NCI-H1092 treated with DMSO at 0.1 percent for 48 hours (cell line): ENCODE results near the gene PRXL2B.
"Not testable (repeated sequence)": the region's sequence is repeated elsewhere in the genome, so short reads cannot be mapped to it uniquely, and the experiment has no call there.

Source experiments
- DNase-seq: peaks from one replicate; lab custom pipeline; 2025; lab: John Stamatoyannopoulos, UW

PRXL2B gene

DNA sequence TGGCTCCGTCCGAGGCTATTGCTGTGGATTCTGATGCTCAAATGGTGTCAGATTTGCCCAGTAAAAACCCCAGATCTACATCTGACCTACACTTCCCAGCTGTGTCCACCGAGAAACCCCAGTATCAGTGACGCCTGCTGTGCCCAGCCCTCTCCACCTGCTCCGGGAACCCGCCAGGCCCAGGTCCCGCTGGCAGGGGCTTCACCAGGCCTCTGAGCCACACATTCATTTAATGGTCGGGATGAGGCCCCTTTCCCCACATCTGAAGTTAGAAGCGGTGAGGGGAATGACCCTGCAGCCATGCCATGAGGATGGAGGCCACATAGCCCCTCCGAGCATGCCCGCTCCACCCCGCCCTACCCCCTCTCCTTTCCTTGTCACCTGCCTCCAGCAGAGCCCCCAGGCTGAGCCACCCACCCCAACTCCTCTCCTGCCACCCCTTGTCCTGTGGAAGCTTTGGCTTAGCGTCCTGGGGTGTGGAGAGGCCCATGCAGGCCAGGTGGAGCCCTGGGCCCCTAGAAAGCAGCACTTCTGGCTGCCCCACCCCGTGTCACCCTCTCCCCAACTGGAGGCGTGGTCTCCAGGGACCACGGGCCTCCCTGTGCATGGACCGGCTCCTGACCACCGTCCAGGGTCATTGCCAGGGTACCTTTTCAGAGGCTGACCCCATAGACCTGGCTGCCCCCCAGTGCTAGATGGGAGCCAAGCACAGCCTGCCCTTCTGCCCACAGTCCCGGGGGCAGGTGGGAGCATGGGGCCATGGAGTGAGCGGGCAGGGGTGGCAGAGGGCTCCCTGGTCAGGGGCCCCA is 22.4 kb upstream of the PRXL2B start:
- no peak for DNase-seq

DNA sequence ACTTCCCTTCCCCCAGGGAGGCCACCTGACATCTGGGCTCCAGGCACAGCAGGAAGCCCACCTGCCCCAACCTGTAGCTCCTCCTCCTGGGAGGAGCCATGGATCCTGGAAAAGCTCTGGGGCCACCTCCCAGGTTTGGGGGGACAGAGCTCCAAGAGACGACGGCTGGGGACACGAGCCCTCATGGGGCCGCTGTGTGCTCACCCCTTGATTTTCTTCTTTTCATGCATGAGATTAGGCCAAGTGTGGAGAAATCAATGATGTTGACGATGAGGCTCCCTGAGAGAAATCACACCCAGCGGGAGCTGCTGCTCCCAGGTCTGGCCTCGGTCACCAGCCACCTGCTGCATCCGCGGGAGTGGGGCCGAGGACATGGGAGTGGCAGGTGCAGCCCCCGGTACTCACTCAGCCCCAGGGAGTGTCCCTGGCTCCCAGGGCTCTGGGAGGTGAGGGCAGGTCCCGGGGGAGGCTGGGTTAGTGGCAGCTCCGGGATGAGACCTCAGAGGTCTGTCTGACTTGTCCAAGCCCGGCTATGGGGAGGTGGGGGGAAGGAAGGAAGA is 21.7 kb upstream of the PRXL2B start:
- DNase-seq: no peak

DNA sequence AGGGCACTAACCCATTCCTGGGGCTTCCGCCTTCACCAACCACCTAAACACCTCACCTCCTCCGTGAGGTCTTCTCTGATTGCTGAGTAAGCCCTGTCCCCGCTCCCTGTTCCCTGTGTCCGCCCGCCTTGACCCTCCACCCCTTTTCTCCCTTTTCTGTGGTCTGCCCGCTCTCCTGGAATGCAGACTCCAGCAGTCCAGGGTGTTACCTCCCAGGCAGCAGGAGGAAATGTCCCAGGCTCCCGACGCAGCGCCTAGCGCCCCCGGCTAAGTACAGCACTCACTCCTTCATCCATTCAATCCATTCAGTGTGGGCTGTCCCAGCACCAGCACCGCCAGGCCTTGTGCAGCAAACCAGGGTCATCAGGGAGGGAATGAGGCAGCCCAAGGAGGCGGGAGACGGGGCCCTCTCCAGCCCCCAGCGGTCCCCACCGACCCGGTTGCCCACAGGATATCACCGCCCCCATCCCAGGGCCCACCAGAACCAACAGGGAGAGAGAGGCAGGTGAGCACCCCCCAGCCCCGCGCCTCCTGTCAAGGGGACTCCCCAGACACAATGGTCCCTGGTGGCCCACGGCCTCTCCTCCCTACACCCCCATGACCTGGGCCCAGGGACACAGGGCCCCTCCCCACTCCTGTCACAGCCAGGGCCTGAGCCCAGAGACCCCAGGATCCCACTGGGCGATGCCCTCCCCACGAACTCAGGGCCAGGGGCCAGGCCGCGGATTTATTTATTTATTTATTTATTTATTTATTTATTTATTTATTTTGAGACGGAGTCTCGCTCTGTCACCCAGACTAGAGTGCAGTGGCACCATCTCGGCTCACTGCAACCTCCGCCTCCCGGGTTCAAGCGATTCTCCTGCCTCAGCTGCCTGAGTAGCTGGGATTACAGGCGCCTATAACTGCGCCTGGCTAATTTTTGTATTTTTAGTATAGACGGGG is 20.2 kb upstream of the PRXL2B start:
- DNase-seq: no peak

DNA sequence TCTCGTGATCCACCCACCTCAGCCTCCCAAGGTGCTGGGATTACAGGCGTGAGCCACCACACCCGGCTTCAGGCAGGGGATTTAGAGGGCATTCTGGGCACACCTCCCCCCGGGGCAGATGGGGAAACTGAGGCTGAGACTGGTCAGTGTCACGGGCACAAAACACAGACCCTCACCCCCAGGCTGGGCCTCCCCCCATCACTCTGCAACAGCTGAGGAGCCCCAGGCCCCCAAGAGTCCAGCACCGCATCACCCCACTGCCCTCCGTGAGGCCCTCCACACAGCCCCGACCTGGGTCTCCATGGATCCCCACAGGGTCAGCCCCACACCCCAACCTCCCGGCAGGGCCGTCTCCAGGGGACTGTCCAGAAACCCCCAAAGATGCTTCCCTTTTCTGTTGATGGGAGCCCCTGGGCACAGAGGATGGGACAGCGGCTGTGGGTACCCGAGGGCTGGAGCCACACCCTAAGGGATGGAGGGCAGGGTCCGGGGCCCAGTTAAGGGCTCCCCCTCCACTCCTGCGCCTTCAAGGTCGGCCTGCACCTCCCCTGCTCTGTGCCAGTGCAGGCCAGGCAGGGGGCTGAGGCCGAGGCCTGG is 19.4 kb upstream of the PRXL2B start:
- DNase-seq: no peak

DNA sequence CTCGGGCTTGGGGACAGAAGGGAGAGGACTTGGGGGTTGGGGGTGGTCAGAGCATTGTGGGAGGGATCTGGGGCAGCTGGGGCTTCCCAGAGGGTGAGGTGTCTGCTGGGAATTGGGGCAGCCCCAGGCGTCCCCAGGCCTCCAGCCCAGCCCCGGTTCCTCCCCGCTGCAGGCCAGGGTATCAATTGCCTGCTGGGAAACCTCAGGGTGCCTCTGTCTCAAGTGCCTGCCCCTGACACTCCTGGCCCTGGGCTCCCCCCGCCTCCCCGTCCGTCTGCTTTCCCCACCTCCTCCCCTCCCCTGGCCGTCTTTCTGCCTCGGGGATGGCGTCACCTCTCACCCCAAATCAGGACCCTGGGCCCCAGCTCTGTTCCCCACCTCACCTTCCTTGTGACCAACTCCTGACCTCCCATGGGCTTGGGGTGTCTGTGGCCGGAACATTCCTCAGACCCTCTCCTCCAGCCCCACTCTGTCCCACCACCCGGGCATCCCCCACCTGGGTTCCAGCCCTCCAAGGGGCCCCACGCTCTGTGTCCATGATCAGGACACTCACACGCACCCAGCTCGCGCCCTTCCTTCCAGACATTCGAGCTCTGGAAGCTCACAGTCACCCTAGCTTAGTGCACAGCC is 18.3 kb upstream of the PRXL2B start:
- not testable (repeated sequence) for DNase-seq

DNA sequence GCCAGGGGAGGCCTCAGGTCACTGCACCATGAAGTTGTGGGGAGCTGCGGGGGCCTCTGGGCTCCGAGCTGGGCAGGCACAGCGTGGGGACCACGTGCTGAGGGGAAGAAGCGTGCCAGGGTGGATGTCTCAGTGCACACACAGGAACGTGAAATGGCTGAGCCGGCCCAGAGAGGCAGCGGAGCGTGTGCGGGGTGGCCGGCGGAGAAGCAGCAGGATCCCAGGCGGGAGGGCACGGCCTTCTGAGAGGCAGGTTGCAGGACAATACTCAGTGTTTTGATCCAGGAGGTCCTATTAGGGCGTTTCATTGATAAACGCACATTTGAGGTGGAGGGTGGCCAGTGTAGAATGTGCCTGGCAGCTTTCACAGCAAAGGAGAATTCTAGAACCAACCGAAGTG is 17.5 kb upstream of the PRXL2B start:
- no peak for DNase-seq

DNA sequence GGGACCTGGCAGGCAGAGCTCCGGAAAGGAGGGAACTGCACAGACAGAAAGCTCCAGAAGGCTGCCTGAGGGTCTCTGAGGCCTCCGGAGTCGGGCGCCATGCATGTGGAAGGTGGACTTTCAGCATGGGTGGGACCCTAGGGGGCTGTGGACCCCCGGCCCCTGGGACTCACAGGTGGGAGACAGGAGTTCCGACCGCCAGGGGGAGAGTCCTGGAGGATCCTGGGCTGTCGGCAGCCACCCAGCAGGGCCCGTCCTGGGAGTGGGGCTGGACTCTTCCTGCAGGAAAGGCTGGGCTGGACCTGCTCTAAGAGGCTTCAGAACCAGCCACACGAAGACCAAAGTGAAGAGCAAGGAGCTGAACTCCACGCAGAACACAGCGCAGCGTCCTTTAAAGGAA is 16.9 kb upstream of the PRXL2B start:
- not testable (repeated sequence) for DNase-seq

DNA sequence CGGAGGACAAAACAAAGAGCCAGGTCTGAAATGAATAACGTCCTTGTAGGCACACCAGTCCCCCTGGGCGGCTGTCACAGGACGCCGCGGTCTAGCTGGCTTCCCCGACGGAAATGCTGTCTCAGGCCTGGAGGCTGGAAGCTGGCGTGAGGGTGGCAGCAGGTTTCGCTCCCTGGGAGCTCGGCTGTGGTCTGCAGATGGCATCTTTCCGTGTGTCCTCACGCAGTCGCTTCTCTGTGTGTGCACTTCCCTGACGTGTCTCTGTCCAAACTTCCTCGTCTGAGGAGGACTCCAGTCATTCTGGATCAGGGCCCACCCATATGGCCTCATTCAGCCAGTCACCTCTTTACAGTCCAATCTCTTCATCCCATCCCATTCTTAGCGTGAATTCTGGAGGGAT is 16.2 kb upstream of the PRXL2B start:
- DNase-seq: no peak

DNA sequence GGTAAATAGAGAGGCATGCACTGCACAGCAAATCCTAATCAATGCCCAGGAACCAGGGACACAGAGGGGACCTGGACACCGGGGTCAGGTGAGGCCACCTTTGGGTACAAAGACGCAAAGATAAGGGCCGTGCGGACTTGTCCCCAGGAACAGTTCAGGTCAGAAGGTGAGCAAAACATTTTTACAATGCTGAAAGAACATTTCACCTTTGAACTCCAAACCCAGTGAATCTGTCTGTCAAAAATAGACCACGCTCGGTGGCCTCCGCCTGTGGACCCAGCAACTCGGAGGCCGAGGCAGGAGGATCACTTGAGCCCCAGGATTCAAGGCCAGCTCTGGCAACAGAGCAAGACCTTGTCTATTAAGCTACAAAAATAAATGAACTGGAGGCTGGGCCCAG is 15.2 kb upstream of the PRXL2B start:
- no peak for DNase-seq

DNA sequence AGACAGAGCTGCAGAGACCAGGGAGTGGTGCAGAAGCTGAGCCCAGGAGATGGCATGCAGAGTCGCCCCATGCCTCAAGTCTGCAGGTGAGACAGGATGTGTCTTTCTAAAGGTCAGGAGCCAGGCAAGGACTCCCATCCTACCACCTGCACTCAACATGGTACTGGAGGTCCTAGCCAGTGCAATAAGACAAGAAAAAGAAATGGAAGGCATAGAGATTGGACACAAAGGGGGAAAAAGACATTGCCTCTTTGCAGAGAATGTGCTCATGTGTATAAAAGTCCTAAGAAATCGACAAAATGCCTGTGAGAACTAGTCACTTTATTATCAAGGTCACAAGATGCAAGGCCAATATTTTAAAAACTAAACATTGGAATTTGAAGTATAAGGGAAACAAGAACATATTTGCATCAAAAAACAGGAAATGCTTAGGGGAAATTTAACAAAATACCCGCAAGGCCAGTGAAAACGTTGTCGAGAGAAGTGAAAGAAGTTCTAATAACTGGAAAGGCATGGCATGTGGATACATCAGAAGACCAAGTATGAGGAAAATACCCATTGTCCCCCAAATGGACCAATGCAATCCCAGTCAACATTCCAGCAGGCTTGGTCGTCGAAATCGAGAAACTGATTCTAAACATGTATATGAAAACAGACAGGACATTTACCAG is 13.2 kb upstream of the PRXL2B start:
- no peak for DNase-seq

DNA sequence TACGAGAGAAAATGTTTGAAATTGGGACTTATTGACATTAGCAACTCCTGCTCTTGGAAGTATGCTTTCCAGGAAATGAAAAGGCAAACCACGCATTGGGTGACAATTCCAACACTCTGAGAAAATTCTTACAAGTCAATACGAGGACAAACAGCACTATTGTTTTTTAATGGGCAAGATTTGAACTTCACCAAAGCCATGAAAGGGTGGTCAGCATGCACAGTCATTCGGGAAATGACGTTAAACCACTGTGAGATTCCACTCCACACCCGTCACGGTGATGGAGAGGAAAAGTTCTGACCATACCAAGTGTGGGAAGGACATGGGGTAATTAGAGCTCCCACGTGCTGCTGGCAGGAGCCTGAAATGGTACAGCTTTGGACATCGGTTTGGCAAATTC is 12.2 kb upstream of the PRXL2B start:
- DNase-seq: no peak

DNA sequence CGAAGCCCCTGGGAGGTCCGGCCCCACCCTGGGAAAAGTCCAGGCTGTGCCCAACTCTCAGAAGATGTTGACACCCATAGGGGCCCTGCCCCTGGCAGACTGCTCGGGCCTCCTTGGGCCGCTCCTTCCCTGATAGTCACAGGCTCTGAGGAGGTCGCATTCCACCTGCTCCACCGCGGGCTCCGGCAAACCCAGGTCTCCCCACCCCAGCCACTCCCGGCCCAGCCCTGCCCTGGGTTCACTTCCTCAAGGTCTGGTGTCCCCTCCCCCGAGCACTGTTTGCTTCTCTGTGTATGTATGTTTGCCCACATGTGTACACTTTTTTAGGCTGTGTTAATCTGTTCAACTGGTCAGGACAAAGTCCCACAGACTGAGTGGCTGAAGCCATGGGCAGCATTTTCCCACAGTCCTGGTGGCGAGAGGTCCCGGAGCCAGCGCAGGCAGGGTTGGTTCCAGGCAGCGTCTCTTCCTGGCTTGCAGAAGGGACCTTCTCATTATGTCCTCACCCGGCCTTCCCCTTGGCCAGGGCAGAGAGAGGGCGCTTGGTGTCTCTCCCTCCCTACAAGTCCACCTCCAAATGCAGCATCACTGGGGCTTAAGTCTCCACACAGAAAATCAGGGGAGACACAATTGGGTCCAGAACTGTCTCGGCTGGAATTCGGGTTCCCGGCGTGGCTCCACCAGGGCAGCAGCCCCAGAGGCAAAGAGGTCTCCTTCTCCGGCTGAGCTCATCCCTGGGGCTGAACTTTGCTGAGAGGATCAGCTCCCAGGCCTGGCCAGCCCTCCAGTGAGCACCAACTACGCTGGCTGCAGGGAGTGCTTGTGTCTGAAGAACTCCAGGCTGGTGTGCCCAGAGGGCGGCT is 10.5 kb upstream of the PRXL2B start:
- DNase-seq: no peak

DNA sequence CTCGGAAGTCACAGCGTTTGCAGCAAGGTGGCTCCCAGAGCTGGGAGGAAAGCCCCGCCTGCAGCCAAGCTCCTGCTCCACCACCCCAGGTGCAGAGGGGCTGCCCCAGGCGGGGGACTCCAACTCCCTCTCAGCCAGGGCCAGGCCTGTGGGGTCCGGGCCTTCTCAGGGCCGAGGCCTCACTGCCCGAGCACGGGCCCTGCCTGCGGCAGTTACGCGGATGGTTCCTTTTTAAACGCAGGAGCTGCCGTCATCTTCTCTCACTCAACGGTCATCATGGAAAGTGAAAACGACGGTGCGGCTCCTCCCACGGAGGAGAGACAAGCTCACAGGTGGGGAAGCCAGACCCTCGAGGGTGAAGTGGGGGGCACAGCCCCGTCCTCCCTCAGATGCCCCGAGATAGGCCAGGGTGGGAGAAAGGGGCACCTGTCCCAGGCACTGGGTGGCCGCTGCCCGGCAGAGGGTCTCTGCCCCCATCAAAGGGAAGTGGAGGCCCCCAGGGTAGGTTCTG is 9.0 kb upstream of the PRXL2B start:
- DNase-seq: not testable (repeated sequence)

DNA sequence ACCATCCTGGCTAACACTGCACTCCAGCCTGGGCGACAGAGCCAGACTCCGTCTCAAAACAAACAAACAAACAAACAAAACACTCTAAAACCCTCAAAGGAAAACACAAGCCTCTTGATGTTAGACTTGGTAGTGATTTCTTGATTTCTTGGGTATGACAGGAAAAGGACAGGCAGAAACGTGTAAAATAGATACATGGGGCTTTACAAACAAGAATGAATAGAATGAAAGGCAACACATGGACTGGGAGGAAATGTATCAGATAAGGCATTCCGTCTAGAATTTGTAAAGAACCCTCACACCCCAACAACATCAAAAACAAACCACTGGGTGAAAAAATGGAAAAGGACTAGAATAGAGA is 7.8 kb upstream of the PRXL2B start:
- DNase-seq: no peak

DNA sequence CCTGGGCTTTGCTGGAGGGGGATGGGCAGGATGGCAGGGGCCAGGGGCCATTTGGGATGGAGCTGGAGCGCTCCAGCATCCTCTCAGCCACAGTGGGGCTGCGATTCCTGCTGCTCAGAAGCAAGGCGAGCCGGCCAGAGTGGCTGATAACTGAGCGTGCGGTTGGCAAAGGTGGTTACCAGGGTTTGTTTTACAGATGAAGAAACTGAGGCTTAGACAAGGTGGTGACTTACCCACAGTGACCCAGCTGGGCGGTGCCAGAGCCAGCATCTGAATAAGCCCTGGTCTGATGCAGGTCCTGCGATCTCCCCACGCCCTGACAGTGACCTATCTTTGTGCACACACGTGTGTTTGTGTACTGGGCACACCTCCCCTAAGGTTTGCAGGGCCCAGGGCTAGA is 5.9 kb upstream of the PRXL2B start:
- no peak for DNase-seq

DNA sequence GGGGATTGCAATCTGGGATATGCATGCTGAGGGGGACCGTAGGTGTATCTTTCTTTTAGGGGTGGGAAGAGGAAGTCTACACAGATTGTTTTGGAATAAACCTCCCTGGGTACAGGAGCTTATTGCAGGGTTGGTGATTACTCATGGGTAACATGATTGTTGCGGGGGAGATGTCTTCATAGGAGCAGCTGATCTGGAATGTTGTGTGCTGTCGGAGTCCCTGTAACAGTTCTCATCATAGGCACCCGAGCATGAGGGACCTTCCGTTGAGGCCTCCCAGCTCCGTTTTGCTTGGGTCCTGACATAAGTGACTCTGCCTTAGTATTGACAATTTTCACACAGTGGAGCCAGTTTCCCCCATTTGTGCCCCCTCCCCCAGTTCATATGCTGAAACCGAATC is 4.2 kb upstream of the PRXL2B start:
- no peak for DNase-seq

DNA sequence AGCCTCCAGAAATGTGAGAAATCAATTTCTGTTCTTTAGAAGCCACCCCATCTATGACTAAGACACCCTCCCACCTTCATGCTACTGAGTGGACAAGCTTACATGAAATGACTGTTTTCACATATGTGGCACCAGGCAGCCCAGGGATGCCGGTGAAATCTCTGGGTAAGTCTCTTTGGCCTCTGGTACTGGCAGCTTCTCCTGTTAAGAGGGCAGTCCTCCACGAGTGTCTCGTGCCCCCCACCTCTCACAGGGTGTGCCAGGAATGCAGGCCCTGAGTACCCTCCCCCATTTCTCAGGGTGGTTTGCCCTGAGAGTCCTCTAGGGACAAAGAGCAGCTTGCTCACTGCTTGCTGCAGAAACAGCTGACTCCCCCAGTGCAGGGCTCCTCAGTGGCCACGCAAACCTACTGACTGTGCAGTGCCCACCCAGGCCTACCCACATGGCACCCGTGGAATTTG is 3.2 kb upstream of the PRXL2B start:
- DNase-seq: no peak

DNA sequence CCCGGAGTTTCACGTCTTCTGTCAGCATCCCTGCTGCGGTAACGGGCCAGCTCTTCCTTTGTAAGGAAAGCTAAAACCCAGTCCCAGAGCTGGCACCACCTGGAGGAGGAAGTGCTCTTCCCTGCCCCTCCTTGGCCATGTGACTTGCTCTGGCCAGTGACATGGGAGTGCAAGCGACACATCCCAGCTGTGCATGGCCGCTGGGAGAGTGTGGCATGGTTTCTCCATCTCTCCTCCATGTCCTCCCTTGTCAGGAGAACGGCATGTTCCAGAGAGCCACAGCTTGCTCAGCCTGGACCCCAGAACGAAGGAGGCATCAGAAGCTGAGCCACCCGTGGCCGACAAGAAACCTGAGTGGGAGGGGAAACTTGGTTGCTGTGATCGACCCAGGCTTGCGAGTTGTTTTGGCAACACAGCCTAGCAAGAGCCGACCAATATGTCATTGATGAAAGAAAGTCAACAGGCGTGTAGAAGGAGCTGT is 2.7 kb upstream of the PRXL2B start:
- DNase-seq: no peak

DNA sequence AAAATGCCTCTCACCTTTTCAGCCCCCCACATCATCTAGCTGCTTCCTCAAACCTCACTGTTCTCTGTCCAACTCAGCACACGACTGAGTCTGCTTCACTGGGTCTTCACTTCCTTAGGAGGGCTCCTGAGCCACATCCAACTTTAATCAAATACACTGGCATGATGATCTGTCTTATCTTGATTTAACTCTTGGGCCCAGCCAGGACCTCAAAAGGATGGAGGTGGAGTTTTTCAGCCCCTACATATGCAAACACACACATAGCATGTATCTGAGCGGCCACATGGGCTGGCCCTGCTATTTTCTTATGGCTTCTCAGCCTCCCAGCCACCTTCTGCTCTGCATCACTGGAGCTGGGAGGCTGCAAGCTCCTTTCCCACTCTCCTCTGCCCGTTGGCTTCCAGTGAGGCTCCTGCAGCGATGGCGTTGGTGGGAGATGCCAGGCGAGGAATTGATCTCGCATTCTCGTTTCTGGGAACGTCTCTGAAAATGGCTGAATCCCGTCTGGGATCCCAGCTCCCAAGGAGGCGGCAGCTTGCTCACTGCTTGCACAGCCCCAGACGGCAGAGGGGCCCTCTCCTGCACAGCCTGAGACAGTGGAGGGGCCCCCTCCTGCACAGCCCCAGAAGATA is 1.8 kb upstream of the PRXL2B start:
- no peak for DNase-seq
